ENCODE measurements around the gene DAPK2. TPM values are rescaled to one million over a fixed set of nuclear protein-coding genes. Genes with fewer than 3 reads are reported as not detected.

Gene DAPK2
- total and polyA plus RNA-seq, 8 donors, result 18.3 to 59.3 (median 24.2) TPM

- H3K27me3 ChIP-seq, result no peaks in the 10 kb centered on the region
- TF ChIP-seq, protein P1, sequence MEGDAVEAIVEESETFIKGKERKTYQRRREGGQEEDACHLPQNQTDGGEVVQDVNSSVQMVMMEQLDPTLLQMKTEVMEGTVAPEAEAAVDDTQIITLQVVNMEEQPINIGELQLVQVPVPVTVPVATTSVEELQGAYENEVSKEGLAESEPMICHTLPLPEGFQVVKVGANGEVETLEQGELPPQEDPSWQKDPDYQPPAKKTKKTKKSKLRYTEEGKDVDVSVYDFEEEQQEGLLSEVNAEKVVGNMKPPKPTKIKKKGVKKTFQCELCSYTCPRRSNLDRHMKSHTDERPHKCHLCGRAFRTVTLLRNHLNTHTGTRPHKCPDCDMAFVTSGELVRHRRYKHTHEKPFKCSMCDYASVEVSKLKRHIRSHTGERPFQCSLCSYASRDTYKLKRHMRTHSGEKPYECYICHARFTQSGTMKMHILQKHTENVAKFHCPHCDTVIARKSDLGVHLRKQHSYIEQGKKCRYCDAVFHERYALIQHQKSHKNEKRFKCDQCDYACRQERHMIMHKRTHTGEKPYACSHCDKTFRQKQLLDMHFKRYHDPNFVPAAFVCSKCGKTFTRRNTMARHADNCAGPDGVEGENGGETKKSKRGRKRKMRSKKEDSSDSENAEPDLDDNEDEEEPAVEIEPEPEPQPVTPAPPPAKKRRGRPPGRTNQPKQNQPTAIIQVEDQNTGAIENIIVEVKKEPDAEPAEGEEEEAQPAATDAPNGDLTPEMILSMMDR (IDR thresholded peaks at IDR 0.05), result no peak
- intact Hi-C loops (cut with DNase I), result no loop called here
- peaks cover 21 to 25% of the 10 kb centered on the region in 2 donors for H3K4me1 ChIP-seq
- H3K4me3 ChIP-seq, result no peak overlapping the region
- no peaks in the 10 kb centered on the region for H3K9me3 ChIP-seq
- H3K27ac ChIP-seq, result peak overlapping the region in 1 of 2 donors; percentile 1
- peak; percentile 29 for ATAC-seq
- no peak for DNase-seq
- H3K36me3 ChIP-seq, result peaks cover 0 to 9% of the 10 kb centered on the region in 2 donors
Measured at GRCh38 chr15:64017082-64017588, 29.1 kb downstream of the DAPK2 start.

DNA sequence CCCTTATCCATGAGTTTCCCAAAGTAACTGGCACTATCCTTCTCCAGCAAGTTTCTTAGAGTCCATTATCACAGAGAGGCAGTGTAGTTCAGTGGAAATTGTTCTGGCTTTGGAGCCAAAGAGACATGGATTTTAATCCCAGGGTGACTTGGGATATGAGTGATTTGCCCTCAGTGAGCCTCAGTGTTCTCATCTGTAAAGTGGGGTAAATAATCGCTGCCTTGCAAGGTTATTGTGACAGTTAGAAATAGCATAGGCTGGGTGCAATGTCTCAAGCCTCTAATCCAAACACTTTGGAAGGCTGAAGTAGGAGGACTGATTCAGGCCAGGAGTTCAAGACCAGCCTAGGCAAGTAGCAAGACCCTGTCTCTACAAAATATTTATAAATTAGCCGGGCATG is 30.0 kb downstream of the DAPK2 start:
- ATAC-seq (no peak), DNase-seq (no peak)
- Histone ChIP-seq H3K27ac (no peak overlapping the region), H3K9me3 (no peaks in the 10 kb centered on the region), H3K27me3 (no peaks in the 10 kb centered on the region), H3K4me1 (peaks cover 21 to 34% of the 10 kb centered on the region in 2 donors), H3K4me3 (no peak overlapping the region), H3K36me3 (peaks cover 0 to 8% of the 10 kb centered on the region in 2 donors)
- intact Hi-C loops (cut with DNase I), result no loop called here
- TF ChIP-seq, protein P1 (IDR thresholded peaks at IDR 0.05), result no peak

- peak; percentile 7 for ATAC-seq
- Histone ChIP-seq H3K27me3 (no peaks in the 10 kb centered on the region), H3K36me3 (no peaks in the 10 kb centered on the region), H3K4me3 (no peak overlapping the region), H3K9me3 (no peaks in the 10 kb centered on the region), H3K4me1 (peaks cover 18 to 42% of the 10 kb centered on the region in 2 donors), H3K27ac (peak overlapping the region in 1 of 2 donors; percentile 19)
- intact Hi-C loops (cut with DNase I), result no loop called here
- no peak for DNase-seq
- TF ChIP-seq, protein P1 (IDR thresholded peaks at IDR 0.05), result no peak
Measured at GRCh38 chr15:64014995-64015394, 31.3 kb downstream of the DAPK2 start.

GRCh38 chr15:64013179-64014062 is 32.9 kb downstream of the DAPK2 start:
- peak overlapping the region; percentile 63 to 68 for H3K27ac ChIP-seq

More at GRCh38 chr15:64013179-64014062, 32.9 kb downstream of the DAPK2 start:
- TF ChIP-seq, protein P1 (IDR thresholded peaks at IDR 0.05), result no peak
- Histone ChIP-seq H3K9me3 (no peaks in the 10 kb centered on the region), H3K36me3 (no peaks in the 10 kb centered on the region), H3K27me3 (no peaks in the 10 kb centered on the region), H3K4me1 (peaks cover 13 to 40% of the 10 kb centered on the region in 2 donors), H3K4me3 (no peak overlapping the region)
- intact Hi-C loops (cut with DNase I), result no loop called here
- DNase-seq (peak in 1 of 4 donors; percentile 49), ATAC-seq (peak; percentile 52)
